HEK293 (cell line): Measurements from ENCODE around the gene PDE4D.

Experiments used
- CTCF ChIA-PET: fragments of 350-600 bp; formaldehyde crosslinking; extraction: SDS; loops from one replicate; lab custom pipeline; 2021; ENCODE audit warnings: antibody characterized with exemption; lab: Yijun Ruan, JAX
- POLR2A ChIA-PET: fragments of 300-600 bp; formaldehyde crosslinking; extraction: SDS; loops from one replicate; lab custom pipeline; 2020; ENCODE audit warnings: antibody characterized with exemption, inconsistent platforms; lab: Yijun Ruan, JAX
- H3K27ac ChIP-seq: fragments of 200-500 bp; sonication (Bioruptor generic); 2 replicates; pipeline ENCODE4 v1.5.1; 2014; ENCODE audit warnings: low read depth, low read length, control low read depth, inconsistent platforms; ENCODE audit errors: extremely low read depth
- H3K36me3 ChIP-seq, 2 experiments: fragments of 200-500 bp in 1 of 2; sonication (Bioruptor generic) in 1 of 2; 1 replicate in 1 of 2; 2 replicates in 1 of 2; pipeline ENCODE4 v1.5.1; 2014 to 2017; ENCODE audit warnings: inconsistent platforms in 2 of 2, low read length in 2 of 2; ENCODE audit not compliant: control insufficient read depth in 2 of 2, insufficient read depth in 1 of 2
- H3K4me1 ChIP-seq: fragments of 200-500 bp; sonication (Bioruptor generic); 2 replicates; pipeline ENCODE4 v1.5.1; 2014; ENCODE audit warnings: mild to moderate bottlenecking, low read length, inconsistent platforms; ENCODE audit not compliant: control insufficient read depth, insufficient read depth
- H3K4me3 ChIP-seq: 2 replicates; pipeline ENCODE4 v1.5.1; 2011; ENCODE audit warnings: low read depth, mild to moderate bottlenecking, control low read depth, low read length, moderate library complexity
- H3K9me3 ChIP-seq: fragments of 200-500 bp; sonication (Bioruptor generic); 2 replicates; pipeline ENCODE4 v1.5.1; 2014; ENCODE audit warnings: low read depth, low read length, inconsistent platforms; ENCODE audit not compliant: control insufficient read depth, insufficient read depth
- INSM2 ChIP-seq: fragments of 450-650 bp; formaldehyde crosslinking; IDR thresholded peaks from 2 replicates; pipeline ENCODE4 v1.5.1; 2016; ENCODE audit warnings: missing biosample characterization, missing genetic modification characterization
- KLF8 ChIP-seq: fragments of 450-650 bp; formaldehyde crosslinking; IDR thresholded peaks from 2 replicates; pipeline ENCODE4 v1.5.1; 2016; ENCODE audit warnings: missing biosample characterization, missing genetic modification characterization
- KLF9 ChIP-seq: fragments of 450-650 bp; formaldehyde crosslinking; IDR thresholded peaks from 2 replicates; pipeline ENCODE4 v1.5.1; 2016; ENCODE audit warnings: missing biosample characterization, missing genetic modification characterization, low read depth
- MEIS1 ChIP-seq: sonication (generic); formaldehyde crosslinking; IDR thresholded peaks from 2 replicates; pipeline ENCODE4 v1.8.1; 2022; ENCODE audit warnings: missing genetic modification reagents, mild to moderate bottlenecking, borderline replicate concordance
- RBAK ChIP-seq: fragments of 450-650 bp; formaldehyde crosslinking; IDR thresholded peaks from 2 replicates; pipeline ENCODE4 v1.5.1; 2016; ENCODE audit warnings: missing biosample characterization, missing genetic modification characterization
- TSHZ1 ChIP-seq: fragments of 450-650 bp; formaldehyde crosslinking; IDR thresholded peaks from 2 replicates; pipeline ENCODE4 v1.5.1; 2016; ENCODE audit warnings: missing biosample characterization, missing genetic modification characterization, borderline replicate concordance
- YY2 ChIP-seq: fragments of 450-650 bp; formaldehyde crosslinking; IDR thresholded peaks from 2 replicates; pipeline ENCODE4 v1.5.1; 2016; ENCODE audit warnings: missing biosample characterization, missing genetic modification characterization
- ZBTB20 ChIP-seq: fragments of 450-650 bp; formaldehyde crosslinking; IDR thresholded peaks from 2 replicates; pipeline ENCODE4 v1.5.1; 2016; ENCODE audit warnings: missing biosample characterization, missing genetic modification characterization
- ZFHX2 ChIP-seq: fragments of 450-650 bp; formaldehyde crosslinking; conservative IDR thresholded peaks from 2 replicates; pipeline ENCODE4 v1.5.1; 2016; ENCODE audit warnings: missing biosample characterization, missing genetic modification characterization
- ZNF121 ChIP-seq: fragments of 450-650 bp; formaldehyde crosslinking; IDR thresholded peaks from 2 replicates; pipeline ENCODE4 v1.5.1; 2016; ENCODE audit warnings: missing biosample characterization, missing genetic modification characterization
- ZNF138 ChIP-seq: fragments of 450-650 bp; formaldehyde crosslinking; IDR thresholded peaks from 2 replicates; pipeline ENCODE4 v1.5.1; 2016; ENCODE audit warnings: missing biosample characterization, missing genetic modification characterization, borderline replicate concordance
- ZNF155 ChIP-seq: fragments of 450-650 bp; formaldehyde crosslinking; IDR thresholded peaks from 2 replicates; pipeline ENCODE4 v1.5.1; 2016; ENCODE audit warnings: missing biosample characterization, missing genetic modification characterization
- ZNF169 ChIP-seq: fragments of 450-650 bp; formaldehyde crosslinking; IDR thresholded peaks from 2 replicates; pipeline ENCODE4 v1.5.1; 2016; ENCODE audit warnings: missing biosample characterization, missing genetic modification characterization
- ZNF362 ChIP-seq: fragments of 450-650 bp; formaldehyde crosslinking; IDR thresholded peaks from 2 replicates; pipeline ENCODE4 v1.5.1; 2016; ENCODE audit warnings: missing biosample characterization, missing genetic modification characterization
- ZNF37A ChIP-seq: fragments of 450-650 bp; IDR thresholded peaks from 2 replicates; pipeline ENCODE4 v1.5.1; 2018; ENCODE audit warnings: missing biosample characterization, missing genetic modification characterization
- ZNF48 ChIP-seq: fragments of 450-650 bp; formaldehyde crosslinking; IDR thresholded peaks from 2 replicates; pipeline ENCODE4 v1.5.1; 2016; ENCODE audit warnings: missing biosample characterization, missing genetic modification characterization
- ZNF521 ChIP-seq: fragments of 450-650 bp; formaldehyde crosslinking; IDR thresholded peaks from 2 replicates; pipeline ENCODE4 v1.5.1; 2017; ENCODE audit warnings: missing biosample characterization, mild to moderate bottlenecking, missing genetic modification characterization
- ZNF561 ChIP-seq: fragments of 450-650 bp; IDR thresholded peaks from 2 replicates; pipeline ENCODE4 v1.5.1; 2018; ENCODE audit warnings: missing biosample characterization, missing genetic modification characterization, borderline replicate concordance
- ZNF654 ChIP-seq: fragments of 450-650 bp; formaldehyde crosslinking; IDR thresholded peaks from 2 replicates; pipeline ENCODE4 v1.5.1; 2016; ENCODE audit warnings: low read depth, missing biosample characterization, missing genetic modification characterization
- ZNF658 ChIP-seq: fragments of 450-650 bp; formaldehyde crosslinking; IDR thresholded peaks from 2 replicates; pipeline ENCODE4; 2016; ENCODE audit warnings: missing biosample characterization, missing genetic modification characterization
- ZNF792 ChIP-seq: fragments of 450-650 bp; formaldehyde crosslinking; IDR thresholded peaks from 2 replicates; pipeline ENCODE4 v1.5.1; 2016; ENCODE audit warnings: missing biosample characterization, missing genetic modification characterization
- TF ChIP-seq, protein P1 (sequence below): fragments of 450-650 bp; formaldehyde crosslinking; IDR thresholded peaks from 2 replicates; pipeline ENCODE4 v1.5.1; 2017; ENCODE audit warnings: missing biosample characterization, missing genetic modification characterization

Gene PDE4D

DNA sequence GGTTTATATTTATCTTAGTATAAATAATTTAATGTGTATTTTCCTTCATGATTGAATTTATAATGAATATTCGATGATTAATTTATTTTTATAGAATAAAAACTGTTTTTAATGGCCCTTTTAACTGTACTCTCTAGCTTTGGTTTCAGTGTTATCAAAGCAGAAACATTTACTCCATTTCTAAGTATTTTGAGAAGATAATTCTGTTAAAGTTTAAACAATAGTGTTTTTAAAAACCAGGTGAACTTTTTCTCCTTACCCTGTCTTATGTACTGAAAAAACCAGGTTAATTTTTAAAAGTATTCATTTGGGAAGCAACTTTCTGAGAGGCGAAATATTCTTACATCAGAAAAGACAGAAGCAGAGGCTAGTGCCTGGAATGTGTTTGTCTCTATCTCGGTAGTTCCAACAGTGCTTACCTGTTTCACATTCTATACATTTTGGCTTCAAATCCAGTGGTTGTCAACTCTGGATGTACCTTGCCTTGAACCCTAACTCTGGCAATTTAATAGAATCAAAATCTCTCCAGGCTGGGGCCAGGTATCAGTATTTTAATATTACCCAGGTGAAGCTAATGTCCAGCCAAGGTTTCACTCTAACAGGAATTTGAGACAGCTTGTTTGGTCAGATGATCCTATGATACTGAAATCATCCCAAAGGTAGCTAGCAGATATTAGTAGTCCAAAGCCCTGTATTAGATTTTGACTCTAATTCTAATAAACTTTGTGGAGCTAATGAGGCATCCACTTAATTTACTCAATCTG, 434.4 kb downstream of the PDE4D start (continued):
- no peak for TF ChIP-seq ZNF155 (tag by site-specific recombination)
- TF ChIP-seq TSHZ1 (tag by site-specific recombination) = no peak
- no peak for TF ChIP-seq ZNF521 (tag by site-specific recombination)
- no peak for TF ChIP-seq ZNF561 (tag by site-specific recombination)

- ChIA-PET POLR2A (no interaction called here), CTCF (no interaction called here)
- Histone ChIP-seq H3K27ac (no peak overlapping the region), H3K4me1 (no peaks in the 10 kb centered on the region), H3K4me3 (no peak overlapping the region), H3K9me3 (no peaks in the 10 kb centered on the region), H3K36me3 (no peaks in the 10 kb centered on the region)
- TF ChIP-seq ZNF138 (tag by site-specific recombination) (no peak), KLF9 (no peak), ZNF121 (tag by site-specific recombination) (no peak)
Measured at GRCh38 chr5:59458321-59458720, 435.2 kb downstream of the PDE4D start.

- no peaks in the 10 kb centered on the region for H3K4me1 ChIP-seq
- no peaks in the 10 kb centered on the region for H3K36me3 ChIP-seq
- no peak for TF ChIP-seq ZNF658 (tag by site-specific recombination)
- no peak for TF ChIP-seq ZNF48
- no peak for TF ChIP-seq MEIS1 (CRISPR knock-in tag)
- no peak for TF ChIP-seq ZFHX2 (tag by site-specific recombination)
- no peak for TF ChIP-seq INSM2 (tag by site-specific recombination)
- no peak for TF ChIP-seq ZNF561 (tag by site-specific recombination)
- no peak for TF ChIP-seq ZBTB20
- no peak for TF ChIP-seq ZNF37A (tag by site-specific recombination)
- TF ChIP-seq RBAK (tag by site-specific recombination) = 0 out of 2 replicates have a peak, but pooled peaks have one; percentile 26
- peak; percentile 8; the same call in 1 of the 2 replicates for TF ChIP-seq ZNF654 (tag by site-specific recombination)
- TF ChIP-seq ZNF362 (tag by site-specific recombination) = no peak
- no peak for TF ChIP-seq KLF8 (tag by site-specific recombination)
- no peak for TF ChIP-seq ZNF792 (tag by site-specific recombination)
- TF ChIP-seq, protein P1, sequence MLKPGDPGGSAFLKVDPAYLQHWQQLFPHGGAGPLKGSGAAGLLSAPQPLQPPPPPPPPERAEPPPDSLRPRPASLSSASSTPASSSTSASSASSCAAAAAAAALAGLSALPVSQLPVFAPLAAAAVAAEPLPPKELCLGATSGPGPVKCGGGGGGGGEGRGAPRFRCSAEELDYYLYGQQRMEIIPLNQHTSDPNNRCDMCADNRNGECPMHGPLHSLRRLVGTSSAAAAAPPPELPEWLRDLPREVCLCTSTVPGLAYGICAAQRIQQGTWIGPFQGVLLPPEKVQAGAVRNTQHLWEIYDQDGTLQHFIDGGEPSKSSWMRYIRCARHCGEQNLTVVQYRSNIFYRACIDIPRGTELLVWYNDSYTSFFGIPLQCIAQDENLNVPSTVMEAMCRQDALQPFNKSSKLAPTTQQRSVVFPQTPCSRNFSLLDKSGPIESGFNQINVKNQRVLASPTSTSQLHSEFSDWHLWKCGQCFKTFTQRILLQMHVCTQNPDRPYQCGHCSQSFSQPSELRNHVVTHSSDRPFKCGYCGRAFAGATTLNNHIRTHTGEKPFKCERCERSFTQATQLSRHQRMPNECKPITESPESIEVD = no peak
- no peak for TF ChIP-seq ZNF169 (tag by site-specific recombination)
- TF ChIP-seq YY2 (tag by site-specific recombination) = no peak
- TF ChIP-seq, all 188 proteins: peak for 2
- no peaks in the 10 kb centered on the region for H3K9me3 ChIP-seq
- POLR2A ChIA-PET = no interaction called here
- CTCF ChIA-PET = interaction anchor here (0.6 to 1.4 kb wide), 3 partner anchors 8 to 210 kb away, joined by 3 to 8 read pairs (median 4); no protein-coding TSS in a partner anchor
- no peak overlapping the region for H3K4me3 ChIP-seq
- H3K27ac ChIP-seq = no peak overlapping the region
Measured at GRCh38 chr5:59449905-59450644, 443.5 kb downstream of the PDE4D start.
